ENCODE data around the gene CCDC3. TPM values are rescaled to one million over a fixed set of nuclear protein-coding genes. Genes with fewer than 3 reads are reported as not detected.

CCDC3 gene
- total RNA-seq, 2 experiments from 2014 or later, result not detected

DNA sequence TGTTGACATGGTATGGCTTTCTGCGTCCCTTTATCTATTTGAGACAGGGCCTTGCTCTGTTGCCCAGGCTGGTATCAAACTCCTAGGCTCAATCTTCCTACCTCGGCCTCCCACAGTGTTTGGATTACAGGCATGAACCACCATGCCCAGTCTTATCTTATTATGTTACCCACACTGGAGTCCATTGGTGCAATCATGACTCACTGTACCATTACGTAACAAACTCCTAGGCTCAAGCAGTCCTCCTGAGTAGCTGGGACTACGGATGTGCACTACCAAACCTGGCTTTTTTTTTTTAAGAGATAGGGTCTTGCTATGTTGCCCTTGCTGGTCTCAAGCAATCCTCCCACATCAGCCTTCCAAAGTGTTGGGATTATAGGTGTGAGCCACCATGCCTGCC is 66.7 kb downstream of the CCDC3 start:
- CTCF ChIA-PET, result no interaction called here
- POLR2A ChIA-PET, result no interaction called here

DNA sequence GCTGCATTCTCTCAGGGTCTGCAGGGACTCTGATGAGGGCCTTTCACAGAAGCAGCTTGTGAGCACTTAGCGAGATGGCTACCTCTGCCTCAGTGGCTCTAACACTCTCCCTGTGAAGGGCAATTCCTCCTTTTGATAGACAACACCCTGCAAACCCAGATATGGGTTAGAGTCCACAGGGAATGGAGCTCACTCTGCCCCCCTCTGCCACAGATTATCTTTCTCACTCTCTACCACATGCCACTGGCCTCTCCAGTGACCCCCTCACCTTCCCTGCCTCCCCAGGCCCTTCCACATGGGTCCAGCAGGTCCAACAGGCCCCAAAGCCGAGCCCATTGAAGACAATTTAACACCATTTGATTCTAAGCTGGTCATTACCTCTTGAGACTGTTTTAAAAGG is 72.1 kb downstream of the CCDC3 start:
- ChIA-PET CTCF (no interaction called here), POLR2A (no interaction called here)

DNA sequence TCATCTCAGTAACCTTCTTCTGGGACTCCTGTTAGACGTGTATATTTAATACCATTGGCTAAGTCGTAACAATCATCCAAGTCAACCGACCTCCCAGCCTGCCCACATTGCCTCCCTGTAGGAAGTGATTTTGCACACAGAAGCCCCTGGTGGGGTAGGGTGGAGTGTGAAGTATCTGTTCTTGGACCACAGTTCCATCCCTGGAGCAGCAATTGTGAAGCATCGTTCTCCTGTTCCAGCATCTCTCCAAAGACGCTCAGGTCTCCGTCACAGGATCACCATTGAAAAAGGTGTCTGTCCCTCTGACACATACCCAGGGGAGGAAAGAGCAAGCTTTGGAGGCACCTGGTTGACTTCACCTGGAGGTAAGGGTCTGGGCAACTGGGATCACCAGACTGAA is 72.9 kb downstream of the CCDC3 start:
- POLR2A ChIA-PET, result no interaction called here
- CTCF ChIA-PET, result interaction anchor here (0.6 kb wide), 1 partner anchor 358 kb away, joined by 3 read pairs; no protein-coding TSS in a partner anchor

GRCh38 chr10:12927896-12928295 is 73.6 kb downstream of the CCDC3 start:
- ChIA-PET POLR2A (no interaction called here), CTCF (no interaction called here)

GRCh38 chr10:12925845-12926244 is 75.7 kb downstream of the CCDC3 start:
- POLR2A ChIA-PET, result no interaction called here
- CTCF ChIA-PET, result interaction anchor here (0.6 kb wide), 1 partner anchor 387 kb away, joined by 5 read pairs; no protein-coding TSS in a partner anchor

DNA sequence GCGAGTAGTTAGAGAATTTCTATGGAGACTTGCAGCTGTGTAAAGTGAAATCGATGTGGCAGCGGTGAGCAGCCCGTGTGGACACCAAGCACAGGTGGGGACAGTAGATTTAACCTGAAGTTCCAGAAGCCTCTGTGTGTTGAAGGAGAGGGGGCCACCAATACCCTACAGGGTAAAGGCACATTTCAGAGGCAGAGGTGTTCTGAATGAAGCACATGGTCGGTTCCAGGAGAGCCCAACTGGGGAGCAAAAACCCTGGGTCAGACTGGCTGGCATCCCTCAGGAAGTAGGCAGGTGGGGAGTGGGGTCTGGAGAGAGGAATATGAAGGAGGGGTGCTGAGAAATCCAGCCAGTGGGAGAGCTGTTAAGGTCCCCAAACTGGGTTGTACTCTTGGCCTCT is 76.6 kb downstream of the CCDC3 start:
- ChIA-PET POLR2A (no interaction called here), CTCF (no interaction called here)

GRCh38 chr10:12922117-12922900 is 79.2 kb downstream of the CCDC3 start:
- ChIA-PET CTCF (interaction anchor here (1.9 kb wide), 1 partner anchor 20 kb away, joined by 5 read pairs; no protein-coding TSS in a partner anchor), POLR2A (no interaction called here)

- POLR2A ChIA-PET, result no interaction called here
- CTCF ChIA-PET, result interaction anchor here (1.1 to 1.9 kb wide), 2 partner anchors 19 to 142 kb away, joined by 4 to 5 read pairs; no protein-coding TSS in a partner anchor
Observed at GRCh38 chr10:12921163-12921562, 80.3 kb downstream of the CCDC3 start.

DNA sequence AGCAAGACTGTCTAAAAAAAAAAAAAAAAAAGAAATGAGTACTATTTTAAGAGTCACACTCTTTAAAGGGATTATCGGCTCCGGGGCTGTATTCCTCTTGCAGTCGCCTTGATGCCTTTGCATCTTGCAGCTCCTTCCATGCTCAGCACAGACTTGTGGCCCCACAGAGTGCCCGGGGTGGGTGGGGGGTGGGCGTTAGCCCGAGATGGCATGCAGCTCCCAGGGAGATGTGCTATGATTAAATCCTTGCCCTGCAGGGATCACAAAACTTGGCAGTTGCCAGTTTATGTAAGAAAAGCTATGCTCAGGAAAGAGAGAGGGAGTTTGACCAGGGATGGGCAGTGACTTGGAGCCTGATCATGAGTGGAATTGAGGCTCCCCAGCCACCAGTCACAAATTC is 81.9 kb downstream of the CCDC3 start:
- CTCF ChIA-PET, result no interaction called here
- POLR2A ChIA-PET, result no interaction called here

DNA sequence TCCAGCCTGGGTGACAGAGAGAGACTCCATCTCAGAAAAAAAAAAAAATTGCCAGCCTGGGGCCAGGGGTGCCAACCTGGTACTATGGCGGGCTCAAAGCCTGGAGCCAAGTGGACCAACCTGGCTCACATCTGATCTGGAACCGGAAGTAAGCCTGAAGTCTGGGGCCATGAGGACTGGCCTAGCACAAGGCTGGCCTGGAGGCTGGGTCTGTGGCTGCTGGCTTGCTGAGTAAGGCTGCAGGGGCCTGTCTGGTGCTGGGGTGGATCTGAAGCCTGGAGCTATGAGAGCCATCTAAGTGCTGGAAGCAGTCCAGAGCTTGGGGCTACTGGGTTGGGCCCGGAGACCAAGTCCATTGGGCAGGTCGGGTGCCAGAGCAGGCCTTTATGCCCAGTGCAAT is 84.9 kb downstream of the CCDC3 start:
- ChIA-PET POLR2A (no interaction called here), CTCF (no interaction called here)

DNA sequence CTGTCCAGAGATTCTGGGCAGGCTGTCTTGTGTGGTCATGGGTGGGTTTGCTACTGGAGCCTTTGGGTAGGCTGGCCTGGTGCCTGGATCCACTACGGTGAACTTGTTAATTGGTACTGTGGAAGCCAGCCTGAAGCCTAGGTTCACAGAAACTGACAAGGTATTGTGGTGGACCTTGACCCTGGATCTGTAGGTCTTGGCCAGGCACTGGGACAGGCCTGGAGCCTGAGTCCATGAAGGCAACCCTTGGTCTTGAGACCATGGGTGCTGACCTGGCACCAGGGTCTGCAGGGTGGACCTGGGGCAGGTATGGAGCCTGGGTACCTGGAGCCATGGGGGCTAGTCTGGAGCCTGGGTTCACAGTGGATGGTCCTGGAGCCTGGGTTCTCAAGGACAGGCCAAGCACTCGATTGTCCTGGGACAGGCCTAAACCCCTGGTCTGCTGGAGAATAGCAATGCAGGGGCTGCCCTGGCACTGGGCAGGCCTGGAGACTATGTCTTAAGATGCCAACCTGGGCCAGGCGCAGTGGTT is 85.8 kb downstream of the CCDC3 start:
- POLR2A ChIA-PET, result no interaction called here
- CTCF ChIA-PET, result no interaction called here

- ChIA-PET POLR2A (no interaction called here), CTCF (interaction anchor here (0.9 kb wide), 1 partner anchor 12 kb away, joined by 3 read pairs; no protein-coding TSS in a partner anchor)
Observed at GRCh38 chr10:12914111-12914510, 87.4 kb downstream of the CCDC3 start.

- ChIA-PET POLR2A (no interaction called here), CTCF (no interaction called here)
Observed at GRCh38 chr10:12911795-12912194, 89.7 kb downstream of the CCDC3 start.

GRCh38 chr10:12910835-12911234 is 90.7 kb downstream of the CCDC3 start:
- ChIA-PET POLR2A (no interaction called here), CTCF (no interaction called here)

GRCh38 chr10:12909836-12910185 is 91.7 kb downstream of the CCDC3 start:
- ChIA-PET CTCF (no interaction called here), POLR2A (interaction anchor here (0.5 kb wide), 1 partner anchor 203 kb away, joined by 3 read pairs; no protein-coding TSS in a partner anchor)

GRCh38 chr10:12909182-12909835 is 92.2 kb downstream of the CCDC3 start:
- ChIA-PET POLR2A (no interaction called here), CTCF (no interaction called here)

DNA sequence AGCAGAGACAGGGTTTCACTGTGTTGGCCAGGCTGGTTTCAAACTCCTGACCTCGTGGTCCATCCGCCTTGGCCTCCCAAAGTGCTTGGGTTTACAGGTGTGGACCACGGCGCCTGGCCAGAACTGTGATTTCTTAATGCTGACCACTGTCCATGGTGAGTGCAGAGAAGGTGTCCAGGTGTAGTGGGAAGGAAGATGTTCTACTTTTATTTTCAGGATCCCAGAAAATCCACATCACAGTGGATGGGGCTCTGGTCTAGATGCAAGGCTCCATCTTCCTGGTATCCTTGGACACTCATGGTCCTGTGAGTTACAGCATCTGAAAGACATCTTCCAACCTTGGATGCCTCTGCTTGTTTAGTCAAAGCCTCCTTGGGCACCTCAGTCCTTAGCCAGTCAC is 92.7 kb downstream of the CCDC3 start:
- POLR2A ChIA-PET, result no interaction called here
- CTCF ChIA-PET, result no interaction called here

GRCh38 chr10:12907656-12908055 is 93.9 kb downstream of the CCDC3 start:
- ChIA-PET CTCF (no interaction called here), POLR2A (no interaction called here)

GRCh38 chr10:12906051-12906541 is 95.4 kb downstream of the CCDC3 start:
- ChIA-PET POLR2A (no interaction called here), CTCF (no interaction called here)

- ChIA-PET POLR2A (interaction anchor here (0.6 kb wide), 1 partner anchor 188 kb away, joined by 4 read pairs; no protein-coding TSS in a partner anchor), CTCF (no interaction called here)
Observed at GRCh38 chr10:12905067-12905466, 96.4 kb downstream of the CCDC3 start.

DNA sequence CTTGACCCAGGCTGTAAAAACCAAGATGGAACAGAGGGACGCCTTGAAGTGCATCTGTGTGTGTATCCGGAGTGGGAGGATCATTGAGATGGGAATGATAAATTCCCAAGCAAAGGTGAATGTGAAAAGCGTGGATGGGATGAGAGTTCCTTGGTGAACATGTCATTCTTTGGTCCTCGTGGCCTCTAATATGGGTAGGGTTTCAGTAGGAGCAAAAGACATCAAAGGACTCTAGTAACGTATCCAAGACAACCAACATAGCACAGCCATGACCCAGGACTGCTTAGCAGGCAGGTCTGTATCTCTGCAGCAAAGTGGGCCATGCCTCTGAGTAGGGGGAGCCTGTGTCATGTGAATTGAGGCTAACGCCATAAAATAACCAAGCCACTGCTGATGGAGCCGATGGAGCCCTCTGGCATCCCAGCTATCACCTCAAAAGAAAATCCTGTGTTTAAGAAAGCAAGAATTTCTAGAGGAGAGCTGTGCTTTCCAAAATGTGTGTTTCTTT is 98.6 kb downstream of the CCDC3 start:
- ChIA-PET CTCF (interaction anchor here (0.9 to 2.1 kb wide), 6 partner anchors 9 to 195 kb away, joined by 3 to 11 read pairs (median 3); no protein-coding TSS in a partner anchor), POLR2A (no interaction called here)

Data from activated CD8-positive, alpha-beta memory T cell treated with anti-CD3 and anti-CD28 coated beads for 36 hours (primary cell).